ENCODE results near the gene NRCAM. TPM values are rescaled to one million over a fixed set of nuclear protein-coding genes. Genes with fewer than 3 reads are reported as not detected.

NRCAM gene
- total and polyA plus RNA-seq, 10 of the 15 experiments (the other 5 are each of a cell fraction or from before 2014, with no cell fraction given) = 0.30 to 2.0 (median 1.0) TPM

DNA sequence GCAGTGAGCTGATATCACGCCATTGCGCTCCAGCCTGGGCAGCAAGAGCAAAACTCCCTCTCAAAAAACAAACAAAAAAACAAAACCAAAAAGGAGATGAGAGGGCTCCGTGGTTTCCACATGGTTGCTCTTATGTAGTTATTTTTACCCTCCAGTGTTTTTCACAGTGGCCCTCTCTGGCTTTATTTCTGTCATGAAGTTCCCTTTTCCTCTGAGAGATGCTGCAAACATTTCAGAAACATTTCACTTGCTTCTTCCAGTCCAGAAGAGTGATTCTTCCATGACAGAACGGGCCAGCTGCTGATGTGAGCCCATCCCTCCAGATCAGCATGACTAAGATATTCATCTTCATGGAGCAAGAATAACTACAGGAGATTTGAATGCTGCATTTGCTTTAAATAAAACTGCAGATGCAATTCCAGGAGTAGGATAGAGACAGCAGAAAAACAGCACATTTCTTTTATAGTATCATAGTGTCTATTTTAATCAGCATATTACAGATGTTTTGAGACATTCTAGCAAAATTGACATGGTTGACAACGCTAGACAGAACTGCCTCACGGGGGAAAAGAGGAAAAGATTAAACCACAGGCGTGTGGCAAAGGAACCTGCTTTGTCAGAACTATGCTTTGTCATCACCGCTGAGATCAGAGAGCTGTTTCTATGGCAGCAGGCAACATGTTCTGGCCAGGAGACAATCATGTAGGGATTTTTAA lies 40.3 kb downstream of the NRCAM start (continued):
- TF ChIP-seq GABPA (IDR thresholded peaks at IDR 0.05; ENCODE audit: low read depth) (0 out of 2 replicates have a peak, but pooled peaks have one; percentile 27), CBX5 (IDR thresholded peaks at IDR 0.05; ENCODE audit: low read depth) (peak; percentile 84; the same call in 1 of the 2 replicates), RUNX3 (IDR thresholded peaks at IDR 0.05; ENCODE audit: low read length) (peak; percentile 82), BHLHE40 (IDR thresholded peaks at IDR 0.05; ENCODE audit: borderline replicate concordance in 1 of 2, low read depth in 2 of 2, low read length in 1 of 2) (no peak), JUNB (IDR thresholded peaks at IDR 0.05) (peak; percentile 3; the same call in 1 of the 2 replicates), IKZF2 (IDR thresholded peaks at IDR 0.05) (peak; percentile 66 to 72), PAX5 (IDR thresholded peaks at IDR 0.05; ENCODE audit: borderline replicate concordance, low read depth, low read length) (peak; percentile 91), IKZF1 (conservative IDR thresholded peaks at IDR 0.05) (peak; percentile 59), ZBED1 (IDR thresholded peaks at IDR 0.05; ENCODE audit: borderline replicate concordance) (peak; percentile 57; the same call in 1 of the 2 replicates), ZSCAN29 (IDR thresholded peaks at IDR 0.05) (no peak), FOXM1 (IDR thresholded peaks at IDR 0.05; ENCODE audit: low read depth, low read length) (peak; percentile 84; the same call in 1 of the 2 replicates), NR2F1 (conservative IDR thresholded peaks at IDR 0.05) (no peak; the same call in 1 of the 2 replicates), TBL1XR1 (IDR thresholded peaks at IDR 0.05; ENCODE audit: low read depth, low read length) (peak; percentile 64; the same call in 1 of the 2 replicates), EP300 (IDR thresholded peaks at IDR 0.05; ENCODE audit: borderline replicate concordance in 1 of 2, control insufficient read depth in 1 of 2, low read depth in 2 of 2, low read length in 2 of 2) (peak in 1 of 2 experiments; percentile 9; a peak in 2 of 4 replicates), RAD21 (IDR thresholded peaks at IDR 0.05; ENCODE audit: insufficient read depth, low read depth, low read length) (no peak; the same call in 1 of the 2 replicates), CBFB (IDR thresholded peaks at IDR 0.05; ENCODE audit: low read depth) (0 out of 2 replicates have a peak, but pooled peaks have one; percentile 46), SREBF1 (IDR thresholded peaks at IDR 0.05; ENCODE audit: low read length) (no peak), BCL11A (IDR thresholded peaks at IDR 0.05; ENCODE audit: low read depth, low read length) (0 out of 2 replicates have a peak, but pooled peaks have one; percentile 27)
- TF ChIP-seq, protein P1, sequence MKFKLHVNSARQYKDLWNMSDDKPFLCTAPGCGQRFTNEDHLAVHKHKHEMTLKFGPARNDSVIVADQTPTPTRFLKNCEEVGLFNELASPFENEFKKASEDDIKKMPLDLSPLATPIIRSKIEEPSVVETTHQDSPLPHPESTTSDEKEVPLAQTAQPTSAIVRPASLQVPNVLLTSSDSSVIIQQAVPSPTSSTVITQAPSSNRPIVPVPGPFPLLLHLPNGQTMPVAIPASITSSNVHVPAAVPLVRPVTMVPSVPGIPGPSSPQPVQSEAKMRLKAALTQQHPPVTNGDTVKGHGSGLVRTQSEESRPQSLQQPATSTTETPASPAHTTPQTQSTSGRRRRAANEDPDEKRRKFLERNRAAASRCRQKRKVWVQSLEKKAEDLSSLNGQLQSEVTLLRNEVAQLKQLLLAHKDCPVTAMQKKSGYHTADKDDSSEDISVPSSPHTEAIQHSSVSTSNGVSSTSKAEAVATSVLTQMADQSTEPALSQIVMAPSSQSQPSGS (IDR thresholded peaks at IDR 0.05; ENCODE audit: low read length) = peak; percentile 63; the same call in 1 of the 2 replicates
